HG02870 (cell line): Measurements from ENCODE around the gene ARHGEF3.

Experiments used
- ATAC-seq: cut with Tn5 transposase; IDR thresholded peaks from one replicate; pipeline ENCODE4 v1.9.1; 2021; ENCODE audit warnings: mild to moderate bottlenecking, moderate library complexity; ENCODE audit not compliant: unreplicated experiment

ARHGEF3 gene

DNA sequence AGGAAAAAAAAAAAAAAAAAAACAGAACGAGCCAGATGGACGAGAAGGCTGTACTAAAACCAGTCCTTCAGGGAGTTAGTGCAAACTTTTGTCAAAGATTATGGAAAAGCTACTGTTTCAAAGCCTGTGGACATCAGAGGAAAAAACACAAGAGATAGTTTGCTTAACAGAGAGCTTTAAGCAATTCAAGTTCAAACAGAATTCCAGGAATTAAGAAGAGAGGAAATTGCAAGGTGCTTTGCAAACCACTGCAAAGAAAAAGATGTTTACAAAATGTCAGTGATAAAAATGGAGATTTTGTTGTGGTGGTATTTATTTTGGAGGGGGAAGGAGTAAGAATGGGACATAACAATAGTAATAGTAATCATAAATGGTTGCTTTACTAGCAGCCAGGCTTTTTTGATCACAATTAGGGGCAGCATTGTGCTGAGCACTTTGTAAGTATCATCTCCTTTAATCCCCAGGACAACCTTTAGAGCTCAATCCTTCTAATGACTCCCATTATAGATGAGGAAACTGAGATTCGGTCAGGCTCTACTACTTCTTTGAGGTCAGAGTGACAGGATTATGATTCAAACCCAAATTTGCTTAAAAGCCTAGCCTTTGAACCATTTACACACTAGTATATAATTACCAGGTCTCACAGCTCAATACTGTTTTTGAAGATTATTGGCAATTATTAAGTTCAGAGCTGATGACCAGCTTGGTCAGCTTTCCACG lies 22.4 kb upstream of the ARHGEF3 start:
- ATAC-seq, result no peak

DNA sequence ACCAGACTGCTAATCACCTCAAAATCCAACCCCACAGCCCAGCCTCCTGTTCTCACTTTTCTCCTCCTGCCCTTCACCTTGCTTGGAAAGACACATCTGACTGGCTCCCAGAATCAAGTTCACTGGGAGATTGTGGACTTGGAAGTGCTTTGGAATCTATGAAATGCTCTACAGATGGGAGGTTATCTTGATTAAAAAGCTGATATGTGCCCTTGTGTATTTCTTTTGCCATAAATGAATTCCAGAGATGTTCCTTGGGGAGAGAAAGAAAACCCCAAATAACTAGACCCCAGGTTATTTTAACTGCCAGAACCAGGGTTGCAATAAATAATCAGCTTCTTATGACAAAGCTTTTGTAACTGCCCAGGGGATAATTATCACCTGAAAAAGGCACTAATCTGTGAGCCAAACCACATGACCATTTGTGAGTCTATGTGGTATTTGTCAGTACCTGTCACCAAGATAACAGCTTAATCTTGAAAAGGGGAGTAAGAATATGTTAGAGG lies 21.7 kb upstream of the ARHGEF3 start:
- no peak for ATAC-seq

DNA sequence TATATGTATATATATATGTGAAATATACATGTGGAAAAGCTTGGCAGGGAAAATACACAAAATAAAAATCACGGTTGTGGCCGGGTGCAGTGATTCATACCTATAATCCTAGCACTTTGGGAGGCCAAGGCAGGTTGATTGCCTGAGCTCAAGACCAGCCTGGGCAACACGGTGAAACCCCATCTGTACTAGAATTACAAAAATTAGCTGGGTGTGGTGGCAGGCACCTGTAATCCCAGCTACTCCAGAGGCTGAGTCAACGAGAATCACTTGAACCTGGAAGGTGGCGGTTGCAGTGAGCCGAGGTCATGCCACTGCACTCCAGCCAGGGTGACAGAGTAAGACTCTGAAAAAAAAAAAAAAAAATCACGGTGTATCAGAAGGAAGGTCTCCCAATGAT lies 20.8 kb upstream of the ARHGEF3 start:
- ATAC-seq, result no peak

DNA sequence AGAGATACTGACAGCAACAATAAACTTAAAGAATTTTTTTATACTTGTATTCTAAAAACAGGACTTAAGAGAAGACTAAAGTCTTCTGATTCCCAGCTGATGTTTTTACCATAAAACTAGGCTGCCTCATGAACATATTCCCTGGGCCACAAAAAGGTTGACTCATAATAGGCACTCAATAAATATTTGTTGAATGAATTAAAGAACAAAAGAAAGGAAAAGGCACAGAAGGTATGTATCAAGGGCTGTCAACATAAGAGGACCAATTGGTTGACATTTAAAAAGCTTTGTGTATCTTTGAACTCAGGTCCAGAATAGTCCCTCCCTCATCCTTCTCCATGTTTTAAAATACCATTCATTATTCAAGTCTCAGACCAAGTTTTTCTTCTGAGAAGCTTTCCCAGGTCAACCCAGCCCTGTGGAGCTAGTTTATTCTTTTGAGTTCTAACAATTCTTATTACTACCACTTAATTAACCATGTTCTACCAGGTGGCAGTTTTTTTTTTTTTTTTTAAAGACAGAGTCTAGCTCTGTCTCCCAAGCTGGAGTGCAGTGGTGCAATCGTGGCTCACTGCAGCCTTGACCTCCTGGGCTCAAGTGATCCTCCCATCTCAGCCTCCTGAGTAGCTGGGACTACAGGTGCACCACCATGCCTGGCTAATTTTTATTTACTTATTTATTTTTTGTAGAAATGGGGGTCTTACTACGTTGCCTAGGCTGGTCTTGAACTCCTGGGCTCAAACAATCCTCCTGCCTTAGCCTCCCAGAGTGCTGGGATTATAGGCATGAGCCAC lies 17.5 kb upstream of the ARHGEF3 start:
- ATAC-seq, result no peak

DNA sequence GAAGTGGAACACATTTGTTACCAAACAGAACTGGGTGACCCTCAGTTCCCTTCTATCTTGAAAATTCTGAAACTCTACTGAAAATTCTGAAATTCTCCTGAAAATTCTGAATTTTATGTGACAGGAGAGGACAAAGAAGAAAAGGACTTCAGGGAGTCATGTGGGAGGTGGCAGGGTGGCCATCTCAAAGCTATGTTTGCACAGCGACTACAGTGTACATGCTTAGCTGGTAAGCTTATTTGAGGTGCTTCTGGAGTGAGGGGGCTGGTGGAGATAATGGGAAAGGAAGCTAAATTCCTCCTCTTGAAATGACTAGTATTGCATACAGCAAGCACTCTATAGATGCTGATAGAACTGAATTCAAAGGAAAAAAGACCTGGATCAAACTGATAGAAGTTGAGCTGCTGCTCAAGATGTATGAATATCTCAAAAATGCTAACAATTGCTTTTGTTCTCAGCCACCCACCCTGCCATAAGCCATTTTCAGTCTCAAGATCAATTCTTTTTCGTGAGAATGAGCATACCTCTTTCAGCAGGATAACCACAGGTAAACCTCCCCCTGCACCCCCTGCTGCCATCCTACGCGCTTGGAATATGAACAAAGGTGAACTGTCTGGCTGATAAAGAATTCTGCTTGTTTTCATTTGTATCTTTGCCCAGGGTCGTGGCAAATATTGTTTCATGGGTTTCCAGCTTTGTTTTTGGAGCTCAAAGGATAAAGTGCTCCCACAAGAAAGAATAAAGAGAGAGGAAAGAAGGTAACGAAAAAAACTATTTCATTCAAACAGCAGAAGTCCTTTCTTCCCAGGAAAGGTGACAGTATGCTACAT lies 16.6 kb upstream of the ARHGEF3 start:
- ATAC-seq, result no peak

DNA sequence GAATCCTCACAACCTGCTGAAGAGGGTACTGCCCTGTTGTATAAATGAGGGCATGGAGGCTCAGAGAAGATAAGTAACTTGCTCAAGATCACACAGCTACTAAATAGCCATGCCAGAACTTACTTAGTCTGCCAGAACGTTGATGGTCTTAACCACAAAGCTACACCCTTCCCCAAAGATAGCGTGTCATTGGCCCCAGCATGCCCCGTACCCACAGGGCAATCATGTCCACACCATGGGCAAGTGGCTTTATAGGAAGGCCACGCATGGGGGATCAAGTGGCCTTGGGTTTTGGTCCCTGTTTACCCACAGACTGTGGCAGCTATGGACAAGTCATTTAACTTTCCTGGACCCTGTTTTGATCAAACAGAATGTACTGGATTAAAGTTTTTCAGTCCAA lies 15.9 kb upstream of the ARHGEF3 start:
- no peak for ATAC-seq

DNA sequence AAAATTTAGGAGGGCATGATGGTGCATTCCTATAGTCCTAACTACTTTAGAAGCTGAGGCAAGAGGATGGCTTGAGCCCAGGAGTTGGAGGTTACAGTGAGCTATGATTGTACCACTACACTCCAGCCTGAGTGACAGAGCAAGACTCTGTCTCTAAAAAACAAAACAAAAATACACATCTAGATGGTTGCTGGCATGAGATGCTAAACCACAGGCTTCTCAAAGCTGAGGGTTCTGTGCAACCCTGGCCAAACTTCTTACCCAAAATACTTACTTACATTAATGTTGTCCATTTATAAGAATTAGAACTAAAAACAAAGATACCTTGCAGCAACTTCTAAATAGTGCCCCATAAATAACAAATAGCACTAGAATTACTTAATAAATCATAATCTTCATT lies 14.3 kb upstream of the ARHGEF3 start:
- ATAC-seq, result no peak

DNA sequence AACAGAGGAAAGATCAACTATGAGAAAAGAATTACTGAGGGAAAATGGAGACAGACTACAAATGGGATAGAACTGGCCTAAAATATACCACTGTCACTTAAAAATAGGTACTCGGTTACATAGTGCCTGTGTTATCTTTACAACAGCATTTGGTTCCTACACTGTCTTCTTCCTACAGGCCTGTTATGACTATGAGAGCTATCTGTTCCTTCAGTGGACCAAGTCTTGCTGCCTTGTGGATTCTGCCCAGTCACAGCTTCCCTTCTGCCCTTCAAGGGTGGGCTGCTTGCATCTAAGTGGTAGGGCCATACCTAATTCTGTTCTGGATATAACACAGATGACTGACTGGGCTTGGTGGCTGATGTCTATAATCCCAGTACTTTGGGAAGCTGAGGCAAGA lies 13.8 kb upstream of the ARHGEF3 start:
- no peak for ATAC-seq

DNA sequence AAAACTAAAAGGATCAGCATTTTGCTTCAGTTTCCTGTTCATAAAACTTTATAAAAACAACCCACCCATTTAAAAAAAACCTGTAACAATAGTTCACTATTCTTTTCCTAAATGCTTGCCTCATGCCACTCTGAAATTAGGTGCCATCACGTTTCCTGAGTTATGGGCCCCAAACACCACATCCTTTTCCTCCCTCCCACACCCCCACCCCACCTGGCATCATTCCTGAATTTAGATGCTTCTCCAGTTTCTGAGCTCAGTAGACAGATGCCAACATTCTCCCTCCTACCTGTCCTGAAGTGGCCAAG lies 11.9 kb upstream of the ARHGEF3 start:
- ATAC-seq, result no peak

DNA sequence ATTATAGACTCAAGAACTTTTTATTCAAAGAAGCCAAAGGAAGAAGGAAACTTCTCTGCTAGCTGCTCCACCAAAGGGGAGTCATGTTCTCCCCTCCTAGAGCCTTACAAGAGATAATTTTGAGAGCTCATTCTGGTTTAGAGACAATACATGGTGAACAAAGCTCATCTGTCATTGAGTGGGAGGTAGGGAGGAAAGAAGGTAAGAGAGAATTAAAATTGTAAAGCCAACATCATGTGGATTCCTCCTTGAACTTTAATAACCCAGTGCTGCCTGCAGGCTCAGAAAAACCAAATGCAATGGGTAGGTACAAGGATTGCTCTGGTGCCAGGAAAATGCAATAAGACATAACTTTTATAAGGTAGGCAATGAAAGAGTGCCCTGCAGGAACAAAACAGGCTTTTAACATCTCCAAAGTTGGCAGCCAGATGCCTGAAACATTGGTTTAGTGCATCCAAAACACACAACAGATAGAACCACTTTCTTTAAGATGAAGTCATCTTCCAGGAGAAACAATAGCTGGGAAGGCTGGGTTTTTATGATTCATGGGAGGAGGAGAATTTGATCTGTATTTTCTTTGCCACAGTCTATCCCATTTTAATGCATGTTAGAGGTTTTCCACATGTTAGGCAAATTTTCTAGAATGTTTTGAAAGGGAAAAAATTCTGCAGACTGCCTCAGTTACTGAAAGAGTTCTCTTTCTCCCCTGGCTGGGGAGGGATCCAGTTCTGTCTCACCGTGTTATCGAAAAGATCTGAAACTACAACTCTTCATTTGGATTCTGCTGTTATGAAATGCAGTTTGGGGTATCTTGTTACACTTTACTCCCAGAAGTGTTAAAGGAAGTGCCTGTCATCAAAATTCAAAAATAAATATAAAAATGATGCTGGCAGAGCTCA lies 11.3 kb upstream of the ARHGEF3 start:
- ATAC-seq, result no peak

DNA sequence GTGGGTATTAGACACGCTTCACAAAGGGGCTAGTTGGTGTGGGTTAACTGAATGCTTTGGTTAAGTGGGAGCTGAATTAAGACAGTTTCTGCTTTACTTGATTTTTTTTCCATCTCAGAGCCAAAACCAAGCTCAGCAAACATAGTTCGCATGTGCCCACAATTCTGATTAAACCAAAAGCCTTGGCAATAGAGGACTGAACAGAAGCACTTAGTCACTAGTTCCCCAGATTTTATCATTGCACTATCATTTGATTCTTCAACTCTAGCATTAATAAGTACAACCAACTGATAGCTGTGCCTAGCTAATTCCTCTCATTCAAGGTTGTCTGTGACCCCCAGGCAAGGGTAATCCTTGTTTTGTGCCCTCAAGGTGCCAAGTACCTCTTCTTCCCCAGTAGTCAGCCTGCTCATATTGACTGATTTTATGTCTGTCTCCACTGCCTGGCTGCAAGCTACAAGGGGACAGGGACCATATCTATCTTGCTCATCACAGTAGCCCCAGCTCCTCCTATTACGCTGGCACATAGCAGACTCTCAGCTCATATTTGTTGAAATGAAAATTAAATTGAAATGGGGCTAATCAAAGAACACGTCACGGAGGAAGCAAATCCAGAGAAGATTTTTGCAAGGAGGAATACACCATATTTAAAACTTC lies 9.9 kb upstream of the ARHGEF3 start:
- no peak for ATAC-seq

DNA sequence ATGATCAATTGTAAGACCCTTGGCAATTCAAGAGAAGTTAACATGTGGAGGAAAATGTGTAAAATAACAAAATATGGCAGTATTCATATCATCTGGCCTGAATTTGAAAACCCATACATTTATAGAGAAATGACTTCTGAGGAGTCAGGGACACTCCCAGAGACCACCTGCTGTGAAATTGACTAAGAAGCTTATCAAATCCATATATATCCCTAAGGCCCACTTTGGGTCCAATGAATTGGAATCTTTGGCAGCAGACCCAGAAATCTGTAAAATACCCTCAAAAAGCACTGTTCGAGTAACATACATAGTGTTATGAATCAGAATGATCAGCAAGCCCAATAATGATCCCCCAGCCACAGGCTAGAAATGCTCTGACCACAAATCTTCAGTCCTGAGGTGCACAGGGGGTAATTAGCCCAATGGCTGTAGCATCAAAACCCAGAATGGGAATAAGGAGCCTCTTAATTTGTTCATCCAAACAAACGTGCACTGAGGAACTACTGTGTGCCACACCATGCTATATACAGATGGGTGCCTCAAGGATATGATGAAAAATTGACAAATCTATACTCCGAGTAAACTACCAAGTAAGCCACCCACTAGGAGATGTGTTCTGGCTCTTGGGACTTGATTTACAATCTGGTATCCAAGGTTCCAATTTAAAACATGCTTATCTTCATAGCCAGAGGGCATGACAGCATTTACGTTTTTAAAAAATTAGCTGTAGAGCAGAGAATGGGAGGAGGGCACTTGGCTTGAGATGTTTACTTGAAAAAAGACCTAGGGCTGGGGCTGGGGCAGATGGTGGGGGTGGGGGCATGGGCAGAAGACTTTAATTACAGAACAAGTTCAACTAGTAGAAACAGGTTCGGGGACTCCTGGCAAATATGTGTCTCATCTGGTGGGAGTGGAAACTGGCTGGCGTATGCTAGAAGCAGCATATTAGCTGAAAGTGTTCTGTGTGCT lies 9.1 kb upstream of the ARHGEF3 start:
- ATAC-seq, result no peak

DNA sequence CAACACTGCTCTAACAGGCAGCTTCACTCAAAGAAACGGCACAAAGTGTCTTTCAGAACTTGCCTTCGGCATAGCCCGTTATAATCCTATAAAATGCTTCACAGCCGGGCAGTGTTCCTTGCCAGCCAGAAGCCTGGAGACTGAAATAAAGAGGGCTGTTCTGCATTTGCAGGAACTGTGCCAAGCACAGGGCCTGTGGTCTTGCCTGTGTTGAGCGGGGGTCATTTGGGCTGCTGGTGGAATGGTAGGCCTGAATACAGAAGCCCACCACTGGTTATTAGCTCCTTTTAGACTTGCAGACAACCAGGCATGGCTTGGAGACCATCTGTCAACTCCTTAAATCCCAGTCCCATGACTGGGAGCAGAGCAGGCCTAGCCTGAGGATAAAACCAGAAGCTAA lies 4.7 kb upstream of the ARHGEF3 start:
- ATAC-seq, result no peak

DNA sequence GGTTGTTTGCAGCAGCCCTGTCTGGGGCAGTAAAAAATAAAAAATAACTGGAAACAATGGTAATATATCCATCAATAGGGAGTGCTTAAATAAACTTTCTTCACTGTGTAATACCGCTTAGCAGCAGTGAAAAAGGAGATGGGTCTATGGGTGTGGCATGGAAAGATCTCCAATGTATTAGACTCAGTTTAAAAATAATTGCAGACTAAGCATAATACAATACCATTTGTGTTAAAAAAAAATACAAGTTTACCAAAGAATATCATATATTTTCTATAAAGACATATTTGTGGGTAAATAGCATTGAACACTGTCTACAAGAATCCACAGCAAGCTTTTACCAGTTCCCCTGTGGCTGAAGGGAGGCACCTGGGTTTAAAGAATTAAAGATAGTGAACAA lies 1.0 kb upstream of the ARHGEF3 start:
- ATAC-seq, result no peak

DNA sequence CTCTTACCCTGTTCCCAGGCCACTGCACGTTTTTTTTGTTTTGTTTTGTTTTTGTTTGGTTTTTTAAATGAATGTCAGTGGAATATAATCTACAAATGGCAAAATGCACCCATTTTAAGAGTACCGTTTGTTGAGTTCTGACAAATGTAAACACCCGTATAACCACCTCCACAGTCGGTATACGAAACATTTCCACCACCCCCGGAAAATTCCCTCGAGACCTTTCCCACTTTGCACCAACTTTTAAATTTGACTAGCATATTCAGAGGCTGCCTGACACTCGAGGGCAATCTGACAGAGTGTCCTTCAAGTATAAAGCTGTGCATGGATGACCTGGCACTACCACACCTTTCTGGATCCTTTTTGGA lies 613 bp upstream of the ARHGEF3 start:
- ATAC-seq, result no peak

DNA sequence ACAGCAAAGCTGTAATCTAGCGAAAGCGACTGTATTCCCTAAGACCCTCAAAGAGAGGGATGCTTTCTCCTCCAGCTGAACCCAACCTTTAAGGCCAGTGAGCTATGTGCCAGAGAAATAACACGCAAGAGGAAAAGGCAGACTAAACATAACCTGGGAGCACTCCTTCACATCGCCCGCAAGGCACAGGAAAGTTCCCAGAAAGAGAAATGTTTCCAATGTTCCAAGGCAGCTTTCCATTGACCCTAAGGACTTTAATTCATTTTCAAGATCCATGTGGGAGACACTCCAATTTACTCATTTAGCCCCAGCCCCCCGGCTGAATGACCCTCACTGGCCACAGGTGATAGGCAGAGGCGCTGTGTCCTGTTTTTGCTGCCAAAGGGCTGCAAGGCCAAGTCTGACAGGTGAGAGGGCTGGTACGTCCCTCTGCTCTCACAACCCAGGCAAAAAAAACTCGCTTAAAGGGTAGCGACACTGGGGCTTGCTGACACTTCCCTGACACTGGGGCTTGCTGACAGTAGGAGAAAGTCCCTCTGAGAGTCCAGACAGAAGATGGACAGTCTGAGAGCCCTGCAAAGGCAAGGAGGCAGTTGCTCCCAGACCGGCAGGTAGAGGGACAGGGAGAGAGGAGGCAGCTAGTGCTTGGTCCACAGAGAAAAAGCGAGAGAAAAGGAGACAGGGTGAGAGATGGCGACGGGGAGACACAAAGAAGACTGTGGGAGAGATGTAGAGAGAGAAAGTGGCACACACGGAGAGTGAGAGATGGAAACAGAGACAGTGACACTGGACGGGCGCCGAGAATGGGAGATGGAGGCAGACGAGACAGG lies 702 bp downstream of the ARHGEF3 start:
- ATAC-seq, result no peak

DNA sequence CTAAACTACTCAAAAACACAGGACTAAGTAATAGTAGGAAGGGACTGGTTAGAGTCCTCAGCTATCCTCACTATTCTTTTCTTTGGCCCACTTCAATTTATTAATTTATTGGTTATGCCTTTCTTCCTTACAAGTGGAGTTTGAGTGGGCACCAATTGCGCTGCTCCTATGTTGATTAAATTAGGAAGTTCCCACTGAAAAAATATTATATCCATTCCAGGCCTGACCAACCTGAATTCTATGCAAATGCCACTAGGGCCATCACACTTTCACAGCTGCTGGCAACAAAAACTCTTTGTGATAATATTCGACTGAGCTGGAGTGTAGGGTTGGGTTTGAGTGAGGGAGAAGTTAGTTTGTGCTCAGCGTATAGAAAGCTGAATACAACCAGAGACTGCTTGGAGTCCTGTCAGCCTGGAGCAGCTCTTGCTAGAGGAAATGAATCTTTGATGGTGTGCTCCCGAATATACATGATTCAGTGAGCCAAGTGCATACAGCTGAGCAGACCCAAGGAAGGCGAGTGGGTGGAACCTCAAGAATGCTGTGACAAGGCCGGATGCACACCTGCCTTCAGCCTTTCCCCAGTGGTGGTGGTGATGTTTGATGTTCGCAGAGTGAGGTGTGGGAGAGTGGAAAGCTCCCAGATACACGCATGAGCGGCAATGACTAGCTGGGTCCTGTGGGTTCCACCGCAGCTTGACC lies 1.5 kb downstream of the ARHGEF3 start:
- ATAC-seq, result no peak
